AG08396 (cell line): ENCODE results near the gene SELENON.

Experiments used
- DNase-seq: peaks from one replicate; pipeline ENCODE4 v3.0.0; 2012; ENCODE audit warnings: low spot score, mixed read lengths

SELENON gene

DNA sequence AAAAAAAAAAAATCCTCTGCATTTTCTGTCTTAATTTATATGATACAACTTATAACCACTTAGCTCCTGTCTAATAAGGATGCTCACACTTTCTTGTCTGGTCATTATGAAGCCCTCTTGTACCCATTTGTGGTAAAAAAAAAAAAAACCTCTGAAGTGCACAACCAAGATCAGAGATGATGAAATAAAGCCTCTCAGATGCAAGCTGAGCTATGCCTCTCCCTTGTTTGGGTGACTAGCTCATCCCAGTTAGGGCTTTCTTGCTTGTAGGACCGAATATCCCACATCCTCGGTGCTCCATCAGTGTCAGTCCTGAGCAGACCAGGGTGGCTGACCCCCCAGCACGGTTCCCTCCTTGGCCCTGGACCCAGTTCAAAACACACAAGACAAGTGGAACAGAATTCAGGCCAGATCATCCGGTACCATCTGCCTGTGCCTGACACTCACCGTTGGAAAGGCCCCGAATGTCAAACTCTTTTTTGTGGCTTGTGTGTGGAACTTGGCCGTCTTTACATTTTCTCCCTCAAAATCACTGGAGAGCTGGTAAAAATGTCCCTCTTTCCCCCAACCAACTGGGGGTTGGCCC is 6.3 kb upstream of the SELENON start:
- DNase-seq = no peak

DNA sequence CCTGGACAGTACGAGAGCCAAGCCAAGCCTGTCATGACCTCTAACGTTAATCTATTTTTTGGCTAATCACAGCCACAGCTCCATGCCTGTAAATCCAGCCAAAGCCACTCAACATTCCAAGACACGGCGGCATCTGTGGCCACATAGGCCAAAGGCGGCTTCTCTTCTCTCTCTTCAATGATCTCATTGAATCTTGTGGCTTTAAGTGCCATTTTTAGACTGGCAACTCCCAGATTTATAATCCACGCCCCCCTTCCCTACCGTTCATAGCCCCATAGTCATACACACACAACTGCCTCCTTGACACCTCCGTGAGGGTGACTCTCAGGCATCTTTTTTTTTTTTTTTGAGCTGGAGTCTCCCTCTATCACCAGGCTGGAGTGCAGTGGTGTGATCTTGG is 5.7 kb upstream of the SELENON start:
- DNase-seq = peak; percentile 44

DNA sequence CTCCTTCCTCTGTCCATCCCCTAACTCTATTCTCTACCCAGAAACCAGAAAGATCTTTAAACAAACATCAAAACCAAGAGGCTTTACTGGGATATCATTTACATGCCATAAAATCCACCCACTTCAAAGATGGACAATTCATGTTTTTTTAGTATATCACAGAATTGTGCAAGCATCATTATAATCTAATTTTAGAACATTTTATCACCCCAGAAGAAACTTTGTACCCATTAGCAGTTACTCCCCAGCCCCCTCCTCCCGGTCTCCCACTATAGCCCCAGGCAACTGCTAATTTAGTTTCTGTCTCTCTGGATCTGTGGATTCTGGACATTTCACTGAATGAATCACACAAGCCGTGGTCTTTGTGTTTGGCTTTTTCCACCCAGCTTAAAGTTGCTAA is 4.8 kb upstream of the SELENON start:
- no peak for DNase-seq

DNA sequence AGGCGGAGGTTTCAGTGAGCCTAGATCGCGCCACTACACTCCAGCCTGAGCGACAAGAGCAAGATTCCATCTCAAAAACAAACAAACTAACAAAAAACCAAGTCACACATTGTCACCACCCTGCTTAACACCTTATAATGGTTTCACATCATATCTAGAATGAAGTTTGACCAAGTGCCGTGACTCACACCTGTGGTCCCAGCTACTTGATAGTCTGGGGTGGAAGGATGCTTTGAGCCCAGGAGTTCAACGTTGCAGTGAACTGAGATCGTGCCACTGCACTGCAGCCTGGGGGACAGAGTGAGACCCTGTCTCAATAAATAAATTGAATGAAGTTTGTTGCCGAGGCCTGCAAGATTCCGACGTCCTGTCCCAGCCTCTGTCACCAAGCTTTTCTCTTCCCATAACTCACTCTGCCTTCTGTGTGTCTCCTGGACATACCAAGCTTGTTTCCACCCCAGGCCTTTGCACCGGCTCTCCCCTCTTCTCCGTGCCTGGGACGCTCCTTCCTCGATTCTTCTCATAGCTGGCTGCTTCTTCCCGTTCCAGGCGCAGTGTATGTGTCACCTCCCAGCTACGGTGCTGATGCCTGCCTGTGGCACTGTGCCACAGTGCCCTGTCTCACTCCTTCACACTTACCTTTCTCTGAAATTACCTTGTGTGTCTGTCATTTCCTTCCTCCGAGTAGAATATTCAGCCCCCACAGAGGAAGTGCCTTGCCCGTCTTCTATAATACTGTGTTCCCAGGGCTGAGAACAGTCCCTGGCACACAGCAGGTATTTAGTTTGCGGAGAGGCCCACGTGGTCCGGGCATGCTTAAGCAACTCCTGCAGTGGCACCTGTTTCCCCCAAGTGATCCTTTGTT is 3.8 kb upstream of the SELENON start:
- no peak for DNase-seq

DNA sequence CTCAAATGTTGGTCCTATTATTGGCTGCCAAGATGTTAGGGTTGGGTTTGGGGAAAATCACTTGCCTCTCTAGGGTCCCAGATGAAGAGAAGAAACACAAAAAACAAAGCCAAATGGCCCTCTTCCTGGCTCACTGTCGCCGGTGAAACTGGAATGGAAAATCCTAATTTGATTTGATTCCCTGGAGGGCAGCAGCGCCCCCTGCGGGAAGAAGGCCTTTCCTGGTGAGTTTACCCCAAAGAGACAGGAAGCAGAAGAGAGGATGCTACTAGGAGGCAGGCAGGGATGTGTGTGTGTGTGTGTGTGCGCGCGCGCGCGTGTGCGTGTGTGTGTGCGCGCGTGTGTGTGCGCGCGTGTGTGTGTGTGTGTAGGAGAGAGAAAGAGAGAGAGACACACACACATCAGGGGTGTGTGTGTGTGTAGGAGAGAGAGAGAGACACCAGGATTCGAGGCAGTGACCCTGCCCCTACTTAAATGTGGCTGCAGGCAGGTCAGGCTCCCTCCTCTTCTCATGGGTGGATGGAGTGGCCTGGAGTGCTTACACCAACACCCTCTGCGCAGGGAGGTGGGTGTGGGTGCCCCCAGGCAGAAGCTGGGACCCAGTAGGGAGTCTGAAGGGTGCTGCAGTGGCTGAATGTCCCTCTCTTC is 3.1 kb upstream of the SELENON start:
- DNase-seq = peak; percentile 81

DNA sequence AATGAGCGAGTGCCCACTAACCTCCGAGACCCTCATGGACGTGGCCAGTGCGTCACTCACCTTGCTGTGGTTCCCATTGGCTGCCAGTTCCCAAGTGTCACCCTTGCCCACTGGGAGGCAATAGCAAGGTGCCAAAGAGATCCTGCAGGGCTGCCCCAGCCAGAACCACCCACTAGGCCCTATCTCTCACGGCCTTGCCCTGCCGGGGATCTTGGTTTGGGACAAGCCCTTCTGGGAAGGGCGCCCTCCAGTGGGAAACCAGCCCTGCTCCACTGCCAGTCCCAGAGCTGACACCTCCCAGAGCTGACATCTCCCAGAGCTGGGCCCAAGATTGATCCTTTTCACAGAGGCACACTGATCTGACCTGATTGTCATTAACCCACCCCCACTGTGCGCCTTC is 2.1 kb upstream of the SELENON start:
- DNase-seq = peak; percentile 77

DNA sequence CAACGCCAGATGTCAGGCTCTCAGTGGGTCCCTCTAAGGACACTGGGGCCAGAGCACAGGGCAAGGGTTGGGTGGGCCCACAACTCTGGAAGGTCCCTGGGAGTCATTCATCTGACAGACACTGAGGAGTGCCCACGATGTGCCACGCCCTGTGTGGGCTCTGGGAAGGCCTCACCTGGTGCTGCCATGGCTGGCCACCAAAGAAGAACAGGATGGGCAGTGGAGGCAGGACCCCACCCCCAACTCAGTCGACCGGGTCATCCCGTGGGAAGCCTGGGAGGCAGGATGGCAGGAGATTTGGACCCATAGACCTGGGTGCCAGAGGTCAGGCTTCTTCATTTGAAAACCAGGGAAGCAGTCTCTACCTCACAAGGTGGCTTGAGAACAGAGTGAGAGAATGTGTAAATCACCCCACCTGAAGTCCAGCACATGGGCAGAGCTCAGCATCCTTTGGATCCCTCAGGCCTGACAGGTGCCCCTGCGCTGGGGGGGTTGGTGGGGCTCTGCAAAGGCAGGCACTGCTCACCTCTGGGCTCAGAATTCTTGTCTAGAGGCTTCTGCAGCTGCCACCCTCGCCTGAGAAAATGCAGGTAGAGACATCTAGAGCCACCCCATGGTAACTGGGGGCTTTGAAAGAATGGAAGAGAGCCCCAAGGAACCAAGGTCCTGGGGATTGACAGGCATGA is 1.2 kb upstream of the SELENON start:
- no peak for DNase-seq

DNA sequence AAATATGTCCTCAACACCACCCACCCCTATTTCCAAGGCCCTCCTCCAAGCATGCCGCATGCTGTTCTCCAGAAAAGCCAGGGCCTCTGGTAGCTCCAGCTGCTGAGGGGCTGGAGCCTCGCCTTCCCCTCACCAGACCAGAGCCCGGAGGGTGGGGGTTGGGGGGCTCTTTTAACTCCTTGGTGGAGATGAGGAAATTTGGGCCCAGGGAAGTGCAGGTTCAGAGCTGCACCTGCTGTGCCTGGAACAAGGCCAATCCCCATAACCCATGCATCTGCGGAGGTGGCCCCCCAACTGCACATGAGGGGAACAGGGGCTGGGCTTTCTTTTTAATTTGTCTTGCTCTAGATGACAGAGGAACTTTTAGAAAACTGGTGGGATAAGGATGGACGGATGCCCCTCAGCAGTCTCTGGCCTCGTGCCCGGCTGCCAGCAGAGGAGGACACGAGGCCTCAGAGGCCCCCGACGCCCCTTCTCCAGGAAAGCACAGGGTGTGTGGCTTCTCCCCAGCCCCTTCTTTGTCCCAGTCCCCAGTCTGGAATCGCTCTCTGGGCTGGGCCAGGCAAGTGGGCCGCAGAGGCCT is 550 bp upstream of the SELENON start:
- no peak for DNase-seq

DNA sequence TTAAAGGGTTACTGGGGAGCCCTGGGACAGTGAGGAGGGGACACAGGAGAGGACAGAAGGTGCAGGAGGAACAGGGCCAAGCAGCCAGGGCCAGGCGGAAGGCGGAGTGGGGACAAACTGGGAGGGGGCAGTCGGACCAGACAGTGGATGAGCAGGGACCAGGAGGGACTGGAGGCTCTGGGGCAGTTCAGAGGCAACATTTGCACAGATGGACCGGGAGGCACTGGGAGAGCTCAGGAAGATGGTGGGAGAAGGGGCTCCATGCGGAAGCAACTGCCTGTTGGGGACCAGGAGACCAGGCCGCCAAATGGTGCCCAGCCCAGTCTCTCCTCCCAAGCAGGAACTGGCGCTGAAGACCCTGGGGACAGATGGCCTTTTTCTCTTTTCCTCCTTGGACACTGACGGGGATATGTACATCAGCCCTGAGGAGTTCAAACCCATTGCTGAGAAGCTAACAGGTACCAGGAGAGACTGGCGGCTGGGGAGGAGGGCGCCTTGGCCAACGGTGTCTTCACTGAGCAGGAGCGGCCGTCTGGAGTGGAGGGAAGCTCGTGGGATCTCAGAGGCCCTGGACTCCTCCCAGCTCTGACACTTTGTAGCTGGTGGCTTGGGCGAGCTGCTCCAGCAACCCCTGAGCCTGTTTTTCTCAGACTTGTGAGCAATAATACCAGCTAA is 847 bp downstream of the SELENON start:
- DNase-seq = no peak

DNA sequence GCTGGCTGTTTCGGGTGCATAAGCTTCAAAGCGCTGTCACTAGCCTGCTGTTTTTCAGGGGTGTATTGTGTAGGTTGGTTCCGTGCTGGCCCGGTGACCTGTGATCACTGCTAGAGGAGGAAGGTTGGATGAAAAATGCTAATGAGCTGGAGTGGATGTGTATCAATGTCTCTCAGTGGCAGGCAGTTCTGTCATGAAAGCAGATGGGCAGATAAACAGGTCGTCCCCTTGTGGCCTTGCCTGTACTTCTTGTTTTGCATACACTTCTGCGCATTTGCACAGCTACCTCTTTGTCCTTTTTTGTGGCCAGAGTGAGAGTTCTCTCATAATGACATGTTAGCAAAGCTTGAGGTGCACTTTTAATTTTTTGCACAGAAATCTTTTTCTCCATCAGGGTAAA is 2.9 kb downstream of the SELENON start:
- no peak for DNase-seq

DNA sequence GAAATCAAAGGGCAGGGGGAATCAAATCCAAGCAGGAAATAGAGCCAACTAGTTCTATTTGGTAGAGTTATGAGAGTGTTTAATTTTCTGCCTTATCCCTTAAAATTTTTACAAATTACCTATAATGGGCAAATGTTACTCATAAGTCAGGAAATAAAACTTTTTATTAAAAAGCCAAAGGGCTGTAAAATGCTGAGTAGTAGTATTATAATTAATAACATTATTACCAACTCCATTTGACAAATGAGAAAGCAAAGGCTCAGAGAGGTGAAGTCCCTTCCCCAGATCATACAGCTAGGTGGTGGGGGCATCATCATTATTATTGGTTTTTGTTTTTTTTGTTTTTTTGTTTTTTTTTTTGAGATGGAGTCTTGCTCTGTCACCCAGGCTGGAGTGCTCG is 3.4 kb downstream of the SELENON start:
- no peak for DNase-seq

DNA sequence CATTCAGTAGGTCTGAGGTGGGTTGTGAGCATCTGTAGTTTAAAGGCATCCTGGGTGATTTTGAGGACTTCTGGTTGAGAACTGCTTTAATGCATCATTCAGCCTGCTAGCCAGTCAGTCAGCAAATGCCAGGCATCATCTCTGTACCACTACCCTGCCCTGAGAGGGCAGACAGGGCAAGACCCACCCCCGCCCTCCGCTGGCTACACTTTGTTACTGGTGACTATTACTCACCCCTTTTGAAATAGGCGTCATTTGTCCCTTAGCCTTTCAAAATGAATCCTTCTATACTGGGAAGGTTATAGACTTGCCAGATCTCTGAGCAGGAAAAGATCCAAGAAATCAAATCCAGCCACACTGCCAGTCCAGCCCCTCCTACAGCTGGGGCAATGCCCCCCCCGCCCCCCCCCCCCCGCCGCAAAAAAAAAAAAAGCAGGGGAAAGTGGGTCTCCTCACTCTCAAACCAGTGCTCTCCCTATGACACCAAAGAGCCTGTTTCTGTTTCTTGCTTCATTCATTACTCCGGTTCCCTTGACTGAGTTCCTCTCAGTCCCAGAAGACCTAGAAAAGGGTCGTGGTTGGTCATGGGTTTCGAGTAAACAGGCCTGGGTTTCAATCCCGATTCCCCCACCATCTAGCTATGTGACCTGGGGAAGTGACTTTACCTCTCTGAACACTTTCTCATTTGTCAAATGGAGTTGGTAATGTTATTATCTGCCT is 4.4 kb downstream of the SELENON start:
- peak; percentile 60 for DNase-seq

DNA sequence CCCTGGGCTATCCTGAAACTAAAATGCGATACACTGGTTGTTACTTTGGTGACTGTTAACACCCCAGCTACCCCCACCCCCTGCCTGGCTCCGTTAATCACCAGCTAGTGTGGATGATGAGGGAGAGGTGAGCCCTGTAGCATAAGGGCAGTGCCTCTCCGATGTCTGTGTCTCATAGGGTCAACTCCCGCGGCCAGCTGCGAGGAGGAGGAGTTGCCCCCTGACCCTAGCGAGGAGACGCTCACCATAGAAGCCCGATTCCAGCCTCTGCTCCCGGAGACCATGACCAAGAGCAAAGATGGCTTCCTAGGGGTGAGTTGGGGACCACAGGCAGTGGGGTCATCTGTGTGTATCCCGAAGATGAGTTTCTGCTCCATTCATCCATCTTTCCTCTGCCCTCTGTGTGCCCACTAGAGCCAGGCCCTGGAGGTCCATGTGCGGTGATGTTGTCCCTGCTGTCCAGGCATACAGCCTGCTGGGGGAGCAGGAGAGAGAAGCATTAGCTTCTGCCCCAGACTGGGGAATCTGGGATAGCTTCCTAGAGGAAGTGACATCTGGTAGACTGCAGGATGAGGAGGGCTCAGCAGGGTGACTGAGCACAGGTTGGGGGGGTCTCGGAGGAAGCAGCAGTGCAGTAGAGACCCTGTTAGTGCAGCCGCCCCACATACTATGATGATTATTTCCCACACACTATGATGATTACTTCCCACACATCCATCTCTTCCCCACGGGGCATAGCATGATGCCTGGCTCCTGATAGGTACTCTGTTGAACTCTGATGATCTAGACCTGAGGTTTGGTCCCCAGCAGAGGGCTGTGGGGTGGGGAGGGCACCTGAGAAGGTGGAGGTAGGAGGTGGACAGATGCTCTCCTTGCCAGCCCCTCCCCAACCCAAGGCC is 5.2 kb downstream of the SELENON start:
- no peak for DNase-seq

DNA sequence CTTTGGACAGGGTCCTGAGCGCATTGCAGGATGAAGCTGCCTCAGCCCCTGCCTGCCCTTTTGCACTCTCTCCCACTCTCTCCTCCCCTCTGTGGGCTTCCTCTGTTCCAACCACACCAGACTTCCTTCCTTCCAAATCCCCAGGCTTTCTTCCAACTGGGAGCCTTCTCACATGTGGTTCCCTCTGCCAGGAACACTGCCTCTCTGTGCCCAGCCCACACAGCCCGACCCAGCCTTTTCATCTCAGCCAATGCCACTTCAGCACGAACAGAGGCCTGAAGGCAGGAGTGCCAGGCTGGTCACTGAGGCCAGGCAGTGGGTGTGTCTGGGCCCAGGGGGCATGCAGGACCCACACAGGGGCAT is 5.9 kb downstream of the SELENON start:
- peak; percentile 48 for DNase-seq

DNA sequence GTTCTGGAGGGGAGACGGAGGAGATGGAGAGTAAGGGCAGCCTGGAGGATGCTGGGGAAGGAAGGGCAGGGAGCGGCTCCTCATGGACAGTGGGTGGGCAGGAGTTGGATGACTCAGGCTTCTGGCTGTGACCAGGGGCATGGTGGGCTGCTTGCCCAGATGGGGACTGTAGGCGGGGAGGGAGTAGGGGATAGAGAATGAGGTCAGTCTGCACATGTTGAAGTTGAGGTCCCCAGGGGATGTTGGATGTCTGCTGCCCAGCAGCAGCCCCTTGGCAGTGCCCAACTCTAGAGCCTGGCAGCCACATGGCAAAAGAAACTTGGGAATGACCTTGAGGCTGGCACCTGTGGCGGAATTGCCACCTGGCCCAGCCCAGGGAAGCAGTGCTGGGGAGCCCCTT is 6.4 kb downstream of the SELENON start:
- no peak for DNase-seq

DNA sequence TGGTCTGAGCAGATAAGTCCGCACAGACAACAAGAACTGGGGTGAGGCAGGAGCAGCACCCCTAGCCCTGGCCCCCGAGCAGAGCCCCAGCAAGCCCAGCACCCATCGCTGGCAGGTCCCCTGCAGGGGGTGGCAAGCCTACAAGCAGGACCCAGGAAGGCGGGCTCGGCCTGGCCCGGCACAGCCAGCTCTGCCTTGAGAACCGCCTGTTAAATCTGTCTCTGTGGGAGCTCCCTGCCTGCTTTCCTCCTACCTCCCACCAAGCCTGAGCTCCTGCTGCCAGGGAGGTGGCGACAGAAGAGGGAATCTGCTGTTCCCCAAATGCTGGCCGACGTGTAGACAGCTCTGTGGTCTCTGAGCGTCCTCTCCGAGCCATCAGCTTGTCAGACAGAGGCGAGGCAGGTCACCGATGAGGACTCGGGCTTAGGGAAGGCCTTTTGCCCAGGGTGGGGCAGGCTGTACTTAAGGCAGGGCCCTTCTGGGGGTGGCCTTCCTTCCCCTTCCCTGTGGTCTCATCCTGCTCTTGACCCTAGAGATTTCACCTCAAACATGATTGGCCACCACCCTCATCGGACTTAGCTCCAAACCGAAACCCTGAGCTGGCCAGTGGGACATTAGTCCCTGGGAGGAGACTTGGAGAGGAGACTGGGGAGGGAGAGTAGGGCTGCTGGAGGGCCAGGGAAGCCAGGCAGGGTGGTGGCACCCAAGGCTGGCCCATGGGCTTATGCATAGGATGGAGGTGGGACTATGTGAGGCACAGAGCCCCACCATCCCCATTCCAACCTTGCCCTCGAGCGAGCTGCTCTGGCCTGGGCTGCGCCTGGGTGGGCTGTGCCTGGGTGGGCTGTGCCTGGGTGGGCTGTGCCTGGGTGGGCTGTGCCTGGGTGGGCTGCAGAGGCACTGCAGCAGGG is 7.7 kb downstream of the SELENON start:
- DNase-seq = no peak

DNA sequence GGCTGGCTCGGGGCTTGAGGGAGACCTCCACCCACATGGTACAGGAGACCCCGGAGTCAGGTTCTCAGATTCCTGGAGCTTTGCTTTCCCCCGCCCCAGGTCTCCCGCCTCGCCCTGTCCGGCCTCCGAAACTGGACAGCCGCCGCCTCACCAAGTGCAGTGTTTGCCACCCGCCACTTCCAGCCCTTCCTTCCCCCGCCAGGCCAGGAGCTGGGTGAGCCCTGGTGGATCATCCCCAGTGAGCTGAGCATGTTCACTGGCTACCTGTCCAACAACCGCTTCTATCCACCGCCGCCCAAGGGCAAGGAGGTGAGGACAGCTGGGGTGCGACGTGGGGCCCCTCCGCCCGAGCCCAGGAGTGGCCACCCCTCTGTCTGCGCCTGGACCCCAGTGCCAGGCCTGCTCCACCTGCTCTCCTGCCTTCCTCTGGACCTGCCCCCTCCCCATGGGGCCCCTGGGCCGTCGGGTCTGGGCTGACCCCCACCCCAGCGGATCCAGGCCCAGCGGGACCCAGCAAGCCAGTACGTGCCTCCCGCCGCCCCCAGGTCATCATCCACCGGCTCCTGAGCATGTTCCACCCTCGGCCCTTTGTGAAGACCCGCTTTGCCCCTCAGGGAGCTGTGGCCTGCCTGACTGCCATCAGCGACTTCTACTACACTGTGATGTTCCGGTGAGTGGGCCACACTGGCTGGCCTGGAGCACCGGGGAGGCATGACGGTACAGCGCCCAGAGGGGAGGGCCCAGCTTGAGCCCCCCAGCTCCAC is 8.7 kb downstream of the SELENON start:
- DNase-seq = no peak

DNA sequence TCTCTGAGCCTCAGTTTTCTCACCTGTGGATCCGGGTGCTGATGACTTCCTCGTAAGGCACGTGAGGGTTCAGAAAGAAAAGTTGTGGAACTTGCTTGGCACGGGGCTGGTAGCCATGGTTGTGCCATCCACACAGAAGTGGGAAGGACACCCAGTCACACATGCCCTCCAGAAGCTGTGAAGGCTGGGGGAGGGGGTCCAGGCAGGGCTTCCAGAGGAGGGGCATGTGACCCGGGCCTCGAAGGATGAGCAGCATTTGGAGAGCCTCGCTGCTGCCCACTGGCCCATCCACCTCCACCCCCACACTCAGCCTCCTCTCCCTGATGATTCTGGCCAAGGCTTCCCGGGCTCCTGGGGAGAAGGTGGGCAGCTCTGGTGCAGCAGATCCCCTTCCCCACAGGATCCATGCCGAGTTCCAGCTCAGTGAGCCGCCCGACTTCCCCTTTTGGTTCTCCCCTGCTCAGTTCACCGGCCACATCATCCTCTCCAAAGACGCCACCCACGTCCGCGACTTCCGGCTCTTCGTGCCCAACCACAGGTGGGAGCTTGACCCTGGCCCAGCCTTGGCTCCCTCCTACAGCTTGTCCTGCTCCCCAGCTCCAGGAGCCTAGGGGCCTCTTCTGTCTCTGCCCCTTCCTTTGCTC is 9.4 kb downstream of the SELENON start:
- no peak for DNase-seq
